ENCODE data around the gene TEX14.
"Not testable (repeated sequence)": the region's sequence is repeated elsewhere in the genome, so short reads cannot be mapped to it uniquely, and the experiment has no call there.

Gene TEX14

DNA sequence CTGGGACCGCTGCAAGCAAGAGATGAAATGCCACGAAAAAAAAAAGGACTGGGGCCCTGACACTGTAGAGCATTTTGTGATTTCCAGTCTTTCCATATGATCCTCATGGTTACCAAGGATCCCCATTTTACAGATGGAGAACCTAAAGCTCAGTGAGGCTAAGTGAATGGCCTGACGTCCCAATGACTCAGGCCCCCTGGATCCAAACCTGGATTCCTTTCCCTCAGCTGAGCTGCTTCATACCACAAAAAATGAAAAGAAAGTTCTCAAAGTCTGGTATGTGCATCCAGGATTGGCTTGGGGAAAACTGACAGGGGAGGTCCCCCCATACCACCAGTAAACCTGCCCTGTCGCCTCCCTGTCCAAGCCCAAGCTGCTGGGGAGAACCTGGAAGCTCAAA lies 80.5 kb downstream of the TEX14 start:
- no peak for DNase-seq (ENCODE audit: low read depth, low spot score)

GRCh38 chr17:58606934-58607333 lies 84.9 kb downstream of the TEX14 start:
- DNase-seq (ENCODE audit: low read depth, low spot score), result no peak

- no peak for DNase-seq (ENCODE audit: low read depth, low spot score)
Observed at GRCh38 chr17:58605986-58606385, 85.9 kb downstream of the TEX14 start.

DNA sequence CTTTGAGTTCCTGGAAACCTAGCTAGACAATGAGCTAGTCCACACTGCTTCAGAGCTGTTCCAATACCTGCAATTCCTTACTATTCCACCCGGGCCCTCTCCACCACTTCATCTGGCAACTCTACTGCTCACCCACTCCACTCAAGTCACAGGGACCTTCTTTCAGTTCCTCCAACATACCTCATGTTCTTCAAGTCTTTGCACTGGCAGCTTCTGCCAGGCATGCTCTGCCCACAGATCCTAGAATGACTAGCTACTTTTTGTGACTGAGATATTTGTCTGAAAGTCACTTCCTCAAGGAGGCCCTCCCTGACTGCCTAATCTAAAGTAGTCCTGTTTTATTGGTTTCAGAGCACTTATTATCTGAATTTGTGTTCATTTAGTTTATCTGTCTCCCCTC lies 86.4 kb downstream of the TEX14 start:
- DNase-seq (ENCODE audit: low read depth, low spot score), result no peak

GRCh38 chr17:58601976-58602375 lies 89.9 kb downstream of the TEX14 start:
- no peak for DNase-seq (ENCODE audit: low read depth, low spot score)

- DNase-seq (ENCODE audit: low read depth, low spot score), result no peak
Observed at GRCh38 chr17:58597371-58597770, 94.5 kb downstream of the TEX14 start.

DNA sequence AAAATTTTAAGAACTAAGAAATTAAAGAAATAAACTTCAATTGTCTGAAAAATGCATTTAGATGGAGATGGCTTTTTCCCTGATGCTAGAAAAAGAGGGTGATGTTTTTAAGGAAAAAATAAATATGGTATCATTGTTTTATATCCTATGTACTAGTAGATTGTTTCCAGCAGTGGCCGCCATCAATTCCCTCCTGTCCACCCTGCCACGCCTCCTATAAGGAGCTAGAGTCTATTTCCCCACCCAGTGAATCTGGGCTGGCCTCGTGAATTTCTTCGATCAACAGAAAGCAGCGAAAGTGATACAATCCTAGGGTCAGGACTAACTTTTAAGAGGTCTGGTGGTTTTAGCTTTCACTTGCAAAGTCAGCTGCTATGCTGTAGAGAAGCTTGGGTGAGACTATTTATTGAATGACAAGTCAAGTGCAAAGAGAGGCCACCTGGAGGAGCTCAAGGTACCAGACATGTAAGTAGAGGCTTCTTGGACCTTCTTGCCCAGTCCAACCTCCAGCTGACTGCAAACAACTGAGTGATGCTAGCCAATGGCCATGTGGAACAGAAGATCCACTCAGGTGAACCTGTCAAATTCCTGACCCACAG lies 96.6 kb downstream of the TEX14 start:
- no peak for DNase-seq (ENCODE audit: low read depth, low spot score)

- no peak for DNase-seq (ENCODE audit: low read depth, low spot score)
Observed at GRCh38 chr17:58593123-58593522, 98.7 kb downstream of the TEX14 start.

- DNase-seq (ENCODE audit: low read depth, low spot score), result no peak
Observed at GRCh38 chr17:58591455-58591854, 100.4 kb downstream of the TEX14 start.

- DNase-seq (ENCODE audit: low read depth, low spot score), result no peak
Observed at GRCh38 chr17:58590377-58590776, 101.5 kb downstream of the TEX14 start.

- DNase-seq (ENCODE audit: low read depth, low spot score), result peak; percentile 7
Observed at GRCh38 chr17:58587713-58588117, 104.1 kb downstream of the TEX14 start.

- DNase-seq (ENCODE audit: low read depth, low spot score), result no peak
Observed at GRCh38 chr17:58586009-58586644, 105.7 kb downstream of the TEX14 start.

DNA sequence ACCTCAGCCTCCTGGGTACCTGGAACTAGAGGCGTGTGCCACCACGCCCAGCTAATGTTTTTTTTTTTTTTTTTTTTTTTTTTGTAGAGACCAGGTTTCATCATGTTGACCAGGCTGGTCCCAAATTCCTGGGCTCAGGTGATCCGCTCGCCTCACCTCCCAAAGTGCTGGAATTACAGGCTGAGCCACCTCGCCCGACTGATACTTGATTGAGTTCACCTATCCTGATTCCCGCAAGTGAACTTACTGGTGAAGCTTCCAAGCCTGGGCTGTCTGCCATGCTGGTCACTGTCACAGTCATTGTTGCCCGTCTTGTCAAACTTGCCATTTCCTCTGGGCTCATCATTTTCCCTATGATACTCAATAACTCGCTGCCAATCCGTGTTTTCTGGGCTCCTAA lies 106.3 kb downstream of the TEX14 start:
- DNase-seq (ENCODE audit: low read depth, low spot score), result no peak

- DNase-seq (ENCODE audit: low read depth, low spot score), result no peak
Observed at GRCh38 chr17:58583486-58583885, 108.4 kb downstream of the TEX14 start.

- not testable (repeated sequence) for DNase-seq (ENCODE audit: low read depth, low spot score)
Observed at GRCh38 chr17:58582718-58583117, 109.1 kb downstream of the TEX14 start.

DNA sequence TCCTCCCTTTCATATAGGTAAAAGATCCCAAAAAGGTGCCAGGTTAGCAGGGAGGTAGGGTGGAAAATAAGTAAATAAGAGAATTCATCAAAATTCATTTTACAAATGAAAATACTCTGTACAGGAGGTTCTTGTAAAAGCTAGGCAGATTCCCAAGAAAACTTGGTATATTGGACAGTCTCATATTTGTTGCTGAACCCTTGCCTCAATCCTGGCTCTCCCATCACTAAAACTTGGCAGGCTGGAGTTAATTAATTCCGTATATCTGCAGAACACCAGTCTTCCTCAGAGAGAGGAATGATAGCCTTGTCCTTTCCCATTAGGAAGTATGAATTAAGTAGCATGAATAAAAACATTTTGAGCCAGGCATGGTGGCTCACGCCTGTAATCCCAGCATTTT lies 111.2 kb downstream of the TEX14 start:
- DNase-seq (ENCODE audit: low read depth, low spot score), result no peak

- DNase-seq (ENCODE audit: low read depth, low spot score), result peak; percentile 28
Observed at GRCh38 chr17:58577696-58578095, 114.1 kb downstream of the TEX14 start.

DNA sequence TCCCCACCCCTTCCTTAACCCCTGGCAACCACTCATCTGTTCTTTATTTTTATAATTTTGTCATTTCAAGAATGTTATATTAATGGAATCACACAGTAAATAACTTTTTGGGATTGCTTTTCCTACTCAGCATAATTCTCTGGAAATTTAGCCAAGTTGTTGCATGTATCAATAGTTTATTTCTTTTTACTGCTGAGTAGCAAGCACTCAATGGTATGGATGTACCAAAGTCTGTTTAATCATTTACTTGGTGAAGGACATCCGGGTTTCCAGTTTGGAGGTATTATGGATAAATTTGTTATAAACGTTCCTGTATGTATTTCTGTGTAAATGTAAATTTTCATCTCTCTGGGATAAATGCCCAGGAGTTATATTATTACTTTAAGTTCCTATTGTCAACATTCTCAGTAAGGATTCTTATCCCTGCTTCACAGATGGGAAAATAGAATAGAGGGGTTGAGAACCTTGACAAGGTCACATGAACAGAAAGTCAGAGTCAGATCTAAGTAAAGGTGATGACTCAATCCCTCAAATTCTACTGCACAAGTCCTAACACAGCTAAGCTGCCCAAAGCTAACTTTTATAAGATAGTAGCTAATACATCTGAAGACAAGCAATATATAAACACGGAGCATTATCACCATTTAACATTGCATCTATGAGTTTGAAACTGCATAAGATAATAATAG lies 115.0 kb downstream of the TEX14 start:
- DNase-seq (ENCODE audit: low read depth, low spot score), result no peak

GRCh38 chr17:58575511-58575910 lies 116.3 kb downstream of the TEX14 start:
- DNase-seq (ENCODE audit: low read depth, low spot score), result no peak

DNA sequence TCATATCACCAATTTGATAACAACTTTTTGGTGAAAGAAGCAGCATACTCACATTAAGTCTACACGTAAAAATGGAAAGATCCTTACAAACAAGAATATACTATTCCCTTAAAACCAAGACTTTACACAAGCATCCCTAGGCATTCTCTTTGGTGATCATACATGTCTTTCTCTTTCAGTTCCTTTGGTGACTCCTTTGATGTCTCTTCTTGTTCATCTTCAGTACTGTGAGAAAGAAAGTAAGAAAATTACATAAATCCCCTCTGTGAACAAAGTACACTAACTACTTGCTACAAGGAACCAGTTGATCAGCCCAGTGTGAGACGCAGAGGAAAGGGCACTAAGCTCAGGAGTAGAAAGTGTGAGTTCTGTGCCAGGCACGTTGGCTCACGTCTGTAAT lies 117.8 kb downstream of the TEX14 start:
- no peak for DNase-seq (ENCODE audit: low read depth, low spot score)

- DNase-seq (ENCODE audit: low read depth, low spot score), result no peak
Observed at GRCh38 chr17:58572846-58573245, 119.0 kb downstream of the TEX14 start.

GRCh38 chr17:58570758-58571157 lies 121.1 kb downstream of the TEX14 start:
- DNase-seq (ENCODE audit: low read depth, low spot score), result no peak

GRCh38 chr17:58569196-58569595 lies 122.6 kb downstream of the TEX14 start:
- no peak for DNase-seq (ENCODE audit: low read depth, low spot score)
